AG04450 (cell line): ENCODE results near the gene DHRS13. TPM values are rescaled to one million over a fixed set of nuclear protein-coding genes. Genes with fewer than 3 reads are reported as not detected.
"Not testable (repeated sequence)": the region's sequence is repeated elsewhere in the genome, so short reads cannot be mapped to it uniquely, and the experiment has no call there.

Experiments
- CTCF ChIA-PET: fragments of 300-600, 350-600 bp; formaldehyde crosslinking; extraction: SDS; loops from one replicate; lab custom pipeline; 2022; ENCODE audit warnings: antibody characterized with exemption, inconsistent platforms; lab: Charles Lee
- POLR2A ChIA-PET: fragments of 350-600 bp; formaldehyde crosslinking; extraction: SDS; loops from one replicate; lab custom pipeline; 2021; ENCODE audit warnings: antibody characterized with exemption, inconsistent platforms; lab: Yijun Ruan, JAX
- DNase-seq: peaks from one replicate; pipeline ENCODE4 v3.0.0-alpha.2; 2011; ENCODE audit warnings: low read depth, low spot score
- H3K27ac ChIP-seq: one replicate; pipeline ENCODE4 v1.5.1; 2012; ENCODE audit warnings: low read depth, low read length, control low read depth
- H3K27me3 ChIP-seq: one replicate; pipeline ENCODE4 v1.6.0; 2012; ENCODE audit warnings: low read length; ENCODE audit not compliant: control insufficient read depth, insufficient read depth
- H3K4me3 ChIP-seq: 2 replicates; pipeline ENCODE4 v1.5.1; 2011; ENCODE audit warnings: mild to moderate bottlenecking, low read depth, low read length, control low read depth
- H3K9me3 ChIP-seq: 2 replicates; pipeline ENCODE4 v1.5.1; 2012; ENCODE audit warnings: low read length; ENCODE audit not compliant: control insufficient read depth, insufficient read depth
- polyA plus RNA-seq: library from polyadenylated mRNA; depleted of rRNA; stranded (reverse); fragments of >200 nt; gene quantifications from 2 replicates; pipeline ENCODE4 v1.2.3, GENCODE V29; 2011
- TF ChIP-seq, protein P1 (sequence below): IDR thresholded peaks from 2 replicates; pipeline ENCODE4 v1.5.1; 2011; ENCODE audit warnings: low read depth, low read length, control low read depth, inconsistent platforms

Gene DHRS13
- polyA plus RNA-seq, 1 experiment = 2.9 TPM

DNA sequence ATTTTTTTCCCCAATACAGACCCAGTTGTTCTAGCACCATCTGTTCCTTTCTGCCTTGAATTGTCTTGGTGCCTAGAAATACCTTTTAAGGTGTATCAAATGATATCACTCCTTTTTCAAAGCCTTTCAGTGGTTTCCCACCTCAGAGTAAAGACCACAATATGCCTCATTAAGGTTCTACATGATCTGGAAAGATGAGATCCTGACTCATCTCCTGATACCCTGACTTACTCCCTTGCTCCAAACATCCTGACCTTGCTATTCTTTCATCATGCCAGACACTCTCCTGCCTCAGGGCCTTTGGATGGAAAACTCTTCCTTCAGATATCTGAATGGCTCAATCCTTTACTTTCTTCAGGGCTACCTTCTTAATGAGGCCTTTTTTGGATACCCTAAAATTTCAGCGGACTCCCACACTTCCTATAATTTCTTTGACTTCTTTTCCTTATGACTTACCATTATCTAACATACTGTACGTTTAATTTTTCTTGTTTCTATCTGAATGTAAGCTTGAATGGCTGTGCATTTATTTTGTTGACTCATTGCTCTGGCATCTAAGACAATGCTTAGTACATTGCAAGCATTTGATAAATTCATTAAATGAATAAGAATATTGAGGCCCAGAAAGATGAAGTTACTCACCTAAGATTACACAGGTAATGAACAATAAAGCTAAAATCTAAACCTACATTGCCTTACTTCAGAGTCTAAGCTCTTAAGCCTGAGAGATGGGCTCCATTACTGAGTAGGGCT, 24.5 kb downstream of the DHRS13 start:
- TF ChIP-seq, protein P1, sequence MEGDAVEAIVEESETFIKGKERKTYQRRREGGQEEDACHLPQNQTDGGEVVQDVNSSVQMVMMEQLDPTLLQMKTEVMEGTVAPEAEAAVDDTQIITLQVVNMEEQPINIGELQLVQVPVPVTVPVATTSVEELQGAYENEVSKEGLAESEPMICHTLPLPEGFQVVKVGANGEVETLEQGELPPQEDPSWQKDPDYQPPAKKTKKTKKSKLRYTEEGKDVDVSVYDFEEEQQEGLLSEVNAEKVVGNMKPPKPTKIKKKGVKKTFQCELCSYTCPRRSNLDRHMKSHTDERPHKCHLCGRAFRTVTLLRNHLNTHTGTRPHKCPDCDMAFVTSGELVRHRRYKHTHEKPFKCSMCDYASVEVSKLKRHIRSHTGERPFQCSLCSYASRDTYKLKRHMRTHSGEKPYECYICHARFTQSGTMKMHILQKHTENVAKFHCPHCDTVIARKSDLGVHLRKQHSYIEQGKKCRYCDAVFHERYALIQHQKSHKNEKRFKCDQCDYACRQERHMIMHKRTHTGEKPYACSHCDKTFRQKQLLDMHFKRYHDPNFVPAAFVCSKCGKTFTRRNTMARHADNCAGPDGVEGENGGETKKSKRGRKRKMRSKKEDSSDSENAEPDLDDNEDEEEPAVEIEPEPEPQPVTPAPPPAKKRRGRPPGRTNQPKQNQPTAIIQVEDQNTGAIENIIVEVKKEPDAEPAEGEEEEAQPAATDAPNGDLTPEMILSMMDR = no peak
- Histone ChIP-seq H3K4me3 (no peak overlapping the region), H3K27ac (no peak overlapping the region), H3K27me3 (no peaks in the 10 kb centered on the region), H3K9me3 (no peaks in the 10 kb centered on the region)
- ChIA-PET CTCF (interaction anchor here (1.6 to 2.9 kb wide), 3 partner anchors 20 to 151 kb away, joined by 4 to 23 read pairs (median 12); no protein-coding TSS in a partner anchor), POLR2A (interaction anchor here (0.8 kb wide), 1 partner anchor 14 kb away, joined by 5 read pairs; no protein-coding TSS in a partner anchor)
- no peak for DNase-seq

DNA sequence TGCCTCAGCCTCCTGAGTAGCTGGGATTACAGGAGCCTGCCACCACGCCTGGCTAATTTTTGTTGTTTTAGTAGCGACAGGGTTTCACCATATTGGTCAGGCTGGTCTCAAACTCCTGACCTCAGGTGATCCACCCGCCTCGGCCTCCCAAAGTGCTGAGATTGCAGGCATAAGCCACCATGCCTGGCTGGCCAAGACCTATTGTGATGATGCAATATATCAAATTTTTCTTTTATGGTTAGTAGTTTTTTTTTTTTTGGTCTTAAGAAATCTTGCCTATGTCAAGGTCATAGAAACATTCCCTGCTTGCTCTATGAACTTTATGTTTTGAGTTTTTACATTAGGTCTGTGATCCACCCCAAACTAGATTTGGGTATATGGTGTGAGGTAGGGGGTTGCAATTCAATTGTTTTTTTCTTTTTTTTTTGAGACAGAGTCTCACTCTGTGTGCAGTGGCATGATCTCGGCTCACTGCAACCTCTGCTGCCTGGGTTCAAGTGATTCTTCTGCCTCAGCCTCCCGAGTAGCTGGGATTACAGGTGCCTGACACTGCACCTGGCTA, 25.6 kb downstream of the DHRS13 start:
- H3K27me3 ChIP-seq, H3K9me3 ChIP-seq, H3K4me3 ChIP-seq, H3K27ac ChIP-seq, POLR2A ChIA-PET, DNase-seq: not testable (repeated sequence)
- CTCF ChIA-PET = interaction anchor here (2.3 kb wide), 1 partner anchor 113 kb away, joined by 23 read pairs; no protein-coding TSS in a partner anchor

DNA sequence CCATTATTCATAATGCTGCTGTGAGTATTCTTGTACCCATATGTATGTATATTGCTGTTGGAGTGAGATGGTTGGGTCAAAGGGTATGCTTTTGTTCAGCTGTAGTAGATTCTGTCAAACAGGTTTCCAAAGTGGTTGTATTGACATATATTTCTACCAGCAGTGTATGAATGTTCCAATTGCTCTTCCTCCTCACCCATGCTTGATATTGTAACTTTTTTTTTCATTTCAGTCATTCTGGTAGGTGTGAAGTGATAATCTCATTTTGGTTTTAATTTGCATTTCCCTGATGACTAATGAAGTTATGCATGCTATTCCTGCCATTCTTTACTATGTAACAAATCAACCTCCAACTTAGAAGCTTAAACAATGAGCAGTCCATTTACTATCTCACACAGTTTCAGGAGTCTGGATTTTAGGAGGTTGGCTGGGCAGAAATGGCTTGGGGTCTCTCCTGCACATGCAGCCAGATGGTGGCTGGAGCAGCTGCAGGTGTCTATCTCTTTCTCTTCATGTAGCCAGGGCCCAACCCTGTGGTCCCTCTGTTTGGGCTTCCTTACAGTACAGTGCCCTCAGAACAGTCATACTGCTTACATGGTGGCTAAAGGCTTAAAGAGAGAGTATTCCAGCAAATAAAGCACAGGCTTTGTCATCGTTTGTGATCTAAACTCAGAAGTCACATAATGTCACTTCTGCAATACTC, 26.9 kb downstream of the DHRS13 start:
- no peak overlapping the region for H3K4me3 ChIP-seq
- POLR2A ChIA-PET = no interaction called here
- TF ChIP-seq, protein P1 = no peak
- H3K27ac ChIP-seq = no peak overlapping the region
- no peaks in the 10 kb centered on the region for H3K9me3 ChIP-seq
- DNase-seq = no peak
- H3K27me3 ChIP-seq = no peaks in the 10 kb centered on the region
- CTCF ChIA-PET = interaction anchor here (1.0 kb wide), 1 partner anchor 113 kb away, joined by 3 read pairs; no protein-coding TSS in a partner anchor

DNA sequence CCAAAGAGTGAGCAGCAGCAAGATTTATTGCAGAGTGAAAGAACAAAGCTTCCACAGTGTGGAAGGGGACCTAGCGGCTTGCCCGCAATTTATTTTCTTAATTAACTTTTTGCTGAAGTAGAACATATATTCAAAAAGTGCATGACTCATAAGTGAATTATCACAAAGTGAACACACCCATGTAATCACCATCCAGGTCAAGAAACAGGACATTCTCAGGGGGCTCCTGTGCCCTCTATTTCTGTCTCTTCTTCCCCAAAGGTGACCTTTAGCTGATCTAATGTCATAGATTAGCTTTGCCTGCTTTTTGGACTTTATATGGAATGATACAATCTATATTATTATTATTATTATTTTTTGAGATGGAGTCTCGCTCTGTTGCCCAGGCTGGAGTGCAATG, 28.1 kb downstream of the DHRS13 start:
- POLR2A ChIA-PET = no interaction called here
- TF ChIP-seq, protein P1 = no peak

DNA sequence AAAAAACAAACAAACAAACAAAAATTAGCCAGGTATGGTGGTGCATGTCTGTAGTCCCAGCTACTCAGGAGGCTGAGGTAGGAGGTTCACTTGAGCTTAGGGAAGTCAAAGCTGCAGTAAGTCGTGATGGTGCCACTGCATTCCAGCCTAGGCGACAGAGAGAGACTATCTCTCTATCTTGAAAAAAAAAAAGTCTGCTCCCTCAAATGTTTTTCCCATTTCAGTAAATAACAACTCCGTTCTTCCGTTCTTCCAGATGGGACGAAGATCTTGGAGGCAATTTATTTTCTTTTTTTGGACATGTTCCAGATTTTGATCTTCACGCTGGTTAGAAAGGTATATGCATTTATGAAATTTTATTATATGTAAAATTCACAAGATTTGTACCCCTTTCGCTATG, 29.0 kb downstream of the DHRS13 start:
- no peak overlapping the region for H3K27ac ChIP-seq
- ChIA-PET CTCF (no interaction called here), POLR2A (no interaction called here)
- H3K4me3 ChIP-seq = no peak overlapping the region
- no peaks in the 10 kb centered on the region for H3K9me3 ChIP-seq
- no peak for DNase-seq
- no peaks in the 10 kb centered on the region for H3K27me3 ChIP-seq
- TF ChIP-seq, protein P1 = no peak

More for the DNA sequence above, 28.1 kb downstream of the DHRS13 start:
- no peak overlapping the region for H3K27ac ChIP-seq
- CTCF ChIA-PET = no interaction called here
- no peak overlapping the region for H3K4me3 ChIP-seq
- DNase-seq = no peak
- no peaks in the 10 kb centered on the region for H3K9me3 ChIP-seq
- no peaks in the 10 kb centered on the region for H3K27me3 ChIP-seq
